OCI-LY7 (cell line): Measurements from ENCODE around the gene CST9. TPM values are rescaled to one million over a fixed set of nuclear protein-coding genes. Genes with fewer than 3 reads are reported as not detected.

Experiments used
- BruUV-seq: library from RNA; stranded (reverse); fragments of 400-500 nt; replicated peaks from 2 replicates; lab custom pipeline; 2021; lab: Mats Ljungman, UMichigan
- CTCF ChIA-PET: fragments of 300-600 bp; sonication (Branson Sonifier 250); formaldehyde crosslinking; loops from one replicate; lab custom pipeline; 2022; ENCODE audit warnings: antibody characterized with exemption; ENCODE audit not compliant: unreplicated experiment; lab: Charles Lee
- POLR2A ChIA-PET: fragments of 300-600 bp; sonication (Branson Sonifier 250); formaldehyde crosslinking; loops from one replicate; lab custom pipeline; 2022; ENCODE audit warnings: antibody characterized with exemption; lab: Charles Lee
- DNase-seq: peaks from one replicate; pipeline ENCODE4 v3.0.0-alpha.2; 2015; ENCODE audit warnings: low spot score
- H2AFZ ChIP-seq: fragments of 200-600 bp; sonication (generic), shearing (Covaris generic); 2 replicates; pipeline ENCODE4 v1.6.1; 2014; ENCODE audit warnings: mild to moderate bottlenecking, antibody characterized with exemption, low read length, moderate library complexity
- H3K27ac ChIP-seq: fragments of 200-600 bp; sonication (generic); 2 replicates; pipeline ENCODE4 v1.5.1; 2014; ENCODE audit warnings: mixed run types, low read depth, mild to moderate bottlenecking, moderate library complexity, low read length, inconsistent platforms; ENCODE audit not compliant: poor library complexity, severe bottlenecking
- H3K36me3 ChIP-seq: fragments of 200-600 bp; sonication (generic); 2 replicates; pipeline ENCODE4 v1.6.1; 2014; ENCODE audit warnings: mild to moderate bottlenecking, antibody characterized with exemption, low read length, moderate library complexity, mixed read lengths; ENCODE audit not compliant: insufficient read depth
- H3K4me1 ChIP-seq: fragments of 200-600 bp; sonication (generic); 2 replicates; pipeline ENCODE4 v1.5.1; 2014; ENCODE audit warnings: mild to moderate bottlenecking, low read length; ENCODE audit not compliant: insufficient read depth, poor library complexity, severe bottlenecking
- H3K4me2 ChIP-seq: fragments of 200-600 bp; sonication (generic); 2 replicates; pipeline ENCODE4 v1.6.1; 2014; ENCODE audit warnings: mild to moderate bottlenecking, low read length
- H3K4me3 ChIP-seq: fragments of 200-600 bp; sonication (generic); 2 replicates; pipeline ENCODE4 v1.5.1; 2014; ENCODE audit warnings: mild to moderate bottlenecking, low read depth, low read length; ENCODE audit not compliant: poor library complexity, severe bottlenecking
- H3K79me2 ChIP-seq: fragments of 200-600 bp; sonication (generic); 2 replicates; pipeline ENCODE4 v1.6.1; 2016; ENCODE audit warnings: low read depth, mild to moderate bottlenecking, low read length, moderate library complexity, mixed read lengths; ENCODE audit not compliant: insufficient read depth
- H3K9me2 ChIP-seq: fragments of 200-600 bp; sonication (generic); 2 replicates; pipeline ENCODE4 v1.6.1; 2016; ENCODE audit warnings: mild to moderate bottlenecking, low read length, mixed read lengths; ENCODE audit not compliant: insufficient read depth
- H3K9me3 ChIP-seq: fragments of 200-600 bp; sonication (generic); 2 replicates; pipeline ENCODE4 v1.6.1; 2014; ENCODE audit warnings: mild to moderate bottlenecking, mixed run types, low read length, mixed read lengths
- H4K20me1 ChIP-seq: fragments of 200-600 bp; sonication (generic); 2 replicates; pipeline ENCODE4 v1.6.1; 2014; ENCODE audit warnings: mild to moderate bottlenecking, antibody characterized with exemption, low read length, moderate library complexity, mixed read lengths; ENCODE audit not compliant: insufficient read depth
- CTCF ChIP-seq: fragments of 200-600 bp; sonication (generic); conservative IDR thresholded peaks from 2 replicates; pipeline ENCODE4 v1.5.1; 2014; ENCODE audit warnings: mild to moderate bottlenecking, antibody characterized with exemption, low read length, moderate library complexity, mixed read lengths
- EZH2phosphoT487 ChIP-seq: fragments of 200-600 bp; sonication (generic); IDR thresholded peaks from 2 replicates; pipeline ENCODE4 v1.6.1; 2018; ENCODE audit warnings: low read depth, borderline replicate concordance, mild to moderate bottlenecking, mixed run types, antibody characterized with exemption, low read length, moderate library complexity, mixed read lengths
- intact Hi-C: fragments of 100-400 bp; cut with micrococcal nuclease; formaldehyde crosslinking; loops from one replicate; pipeline ENCODE4 v1.10.0; 2022; ENCODE audit not compliant: unreplicated experiment
- total RNA-seq, 2 experiments: library from RNA; depleted of rRNA in 1 of 2; stranded (reverse); fragments of >200 nt in 1 of 2; shearing (Covaris generic) in 1 of 2; gene quantifications; 2 replicates each; pipeline ENCODE4 v1.2.3, GENCODE V29; 2014 to 2022

The CST9 gene
- total RNA-seq, 2 experiments from 2014 or later, result not detected

GRCh38 chr20:23614163-23614562, 8.4 kb upstream of the CST9 start:
- no TSS peak for BruUV-seq
- no peak overlapping the region for H3K4me2 ChIP-seq
- H3K4me3 ChIP-seq, result no peak overlapping the region
- H3K9me3 ChIP-seq, result no peaks in the 10 kb centered on the region
- H2AFZ ChIP-seq, result no peak overlapping the region
- H3K4me1 ChIP-seq, result no peaks in the 10 kb centered on the region
- H3K9me2 ChIP-seq, result no peaks in the 10 kb centered on the region
- H3K36me3 ChIP-seq, result no peaks in the 10 kb centered on the region
- ChIA-PET POLR2A (no interaction called here), CTCF (no interaction called here)
- H3K27ac ChIP-seq, result no peak overlapping the region
- no peaks in the 10 kb centered on the region for H4K20me1 ChIP-seq
- no peak for TF ChIP-seq EZH2phosphoT487
- no peak for TF ChIP-seq CTCF
- intact Hi-C loops, result no loop called here
- no peaks in the 10 kb centered on the region for H3K79me2 ChIP-seq
- DNase-seq, result no peak

- no peak overlapping the region for H2AFZ ChIP-seq
- intact Hi-C loops, result no loop called here
- ChIA-PET CTCF (no interaction called here), POLR2A (no interaction called here)
- no peaks in the 10 kb centered on the region for H3K36me3 ChIP-seq
- no peaks in the 10 kb centered on the region for H3K9me2 ChIP-seq
- no peak for DNase-seq
- no peaks in the 10 kb centered on the region for H3K4me1 ChIP-seq
- no TSS peak for BruUV-seq
- no peak for TF ChIP-seq EZH2phosphoT487
- TF ChIP-seq CTCF, result no peak
- H3K9me3 ChIP-seq, result no peaks in the 10 kb centered on the region
- H3K4me2 ChIP-seq, result no peak overlapping the region
- no peaks in the 10 kb centered on the region for H3K79me2 ChIP-seq
- H3K4me3 ChIP-seq, result no peak overlapping the region
- no peaks in the 10 kb centered on the region for H4K20me1 ChIP-seq
- H3K27ac ChIP-seq, result no peak overlapping the region
Observed at GRCh38 chr20:23613676-23614075, 8.0 kb upstream of the CST9 start.

- ChIA-PET CTCF (no interaction called here), POLR2A (no interaction called here)
- TF ChIP-seq EZH2phosphoT487 (no peak), CTCF (no peak)
- H3K9me2 ChIP-seq, result no peaks in the 10 kb centered on the region
- H3K36me3 ChIP-seq, result no peaks in the 10 kb centered on the region
- no peak overlapping the region for H2AFZ ChIP-seq
- no peak overlapping the region for H3K4me2 ChIP-seq
- H3K4me1 ChIP-seq, result no peaks in the 10 kb centered on the region
- no peaks in the 10 kb centered on the region for H3K9me3 ChIP-seq
- intact Hi-C loops, result no loop called here
- no peak overlapping the region for H3K4me3 ChIP-seq
- no peaks in the 10 kb centered on the region for H4K20me1 ChIP-seq
- BruUV-seq, result no TSS peak
- H3K79me2 ChIP-seq, result no peaks in the 10 kb centered on the region
- no peak for DNase-seq
- no peak overlapping the region for H3K27ac ChIP-seq
Observed at GRCh38 chr20:23612396-23612795, 6.7 kb upstream of the CST9 start.
